Tibial artery (tissue), 4 donors: ENCODE results near the gene B3GNT7.

ENCODE experiments used
- DNase-seq, 2 donors: peaks; one replicate each; pipeline ENCODE4 v3.0.0-alpha.2; 2019
- H3K27ac ChIP-seq, 2 donors: fragments of 200-600 bp; sonication (generic) in 1 of 2; 1 replicate in 1 of 2; 2 replicates in 1 of 2; pipeline ENCODE4 v1.5.1; 2018 to 2019; ENCODE audit warnings: mild to moderate bottlenecking in 1 of 2
- H3K27me3 ChIP-seq, 2 donors: fragments of 200-600 bp; sonication (generic) in 1 of 2; one replicate each; pipeline versions ENCODE4 v1.5.1 to v1.6.0; 2016 to 2019
- H3K36me3 ChIP-seq, 3 donors: fragments of 200-600 bp; sonication (generic) in 2 of 3; one replicate each; pipeline ENCODE4 v1.5.1; 2016 to 2019; ENCODE audit warnings: mild to moderate bottlenecking in 2 of 3
- H3K4me1 ChIP-seq, 4 donors: fragments of 200-600 bp; sonication (generic) in 2 of 4; 1 replicate in 3 of 4; 2 replicates in 1 of 4; pipeline ENCODE4 v1.5.1; 2016 to 2019
- H3K4me3 ChIP-seq, 2 donors: fragments of 200-600 bp; sonication (generic) in 1 of 2; 1 replicate in 1 of 2; 2 replicates in 1 of 2; pipeline ENCODE4 v1.5.1; 2018 to 2019; ENCODE audit warnings: mild to moderate bottlenecking in 2 of 2
- H3K9me3 ChIP-seq, 3 donors: fragments of 200-600 bp; sonication (generic) in 1 of 3; one replicate each; pipeline ENCODE4 v1.5.1; 2016 to 2019
- intact Hi-C: fragments of 100-400 bp; cut with DNase I; formaldehyde crosslinking; loops from one replicate; pipeline ENCODE4 v1.15.0; 2023; ENCODE audit warnings: low total_unique reads
- TF ChIP-seq, protein P1 (sequence below), 2 experiments: fragments of 200-600 bp in 1 of 2; fragments of 450-650 bp in 1 of 2; IDR thresholded peaks; one replicate each; pipeline ENCODE4 v1.5.1; 2017 to 2019; ENCODE audit warnings: antibody characterized with exemption in 2 of 2, mild to moderate bottlenecking in 1 of 2, moderate library complexity in 1 of 2

Gene B3GNT7

DNA sequence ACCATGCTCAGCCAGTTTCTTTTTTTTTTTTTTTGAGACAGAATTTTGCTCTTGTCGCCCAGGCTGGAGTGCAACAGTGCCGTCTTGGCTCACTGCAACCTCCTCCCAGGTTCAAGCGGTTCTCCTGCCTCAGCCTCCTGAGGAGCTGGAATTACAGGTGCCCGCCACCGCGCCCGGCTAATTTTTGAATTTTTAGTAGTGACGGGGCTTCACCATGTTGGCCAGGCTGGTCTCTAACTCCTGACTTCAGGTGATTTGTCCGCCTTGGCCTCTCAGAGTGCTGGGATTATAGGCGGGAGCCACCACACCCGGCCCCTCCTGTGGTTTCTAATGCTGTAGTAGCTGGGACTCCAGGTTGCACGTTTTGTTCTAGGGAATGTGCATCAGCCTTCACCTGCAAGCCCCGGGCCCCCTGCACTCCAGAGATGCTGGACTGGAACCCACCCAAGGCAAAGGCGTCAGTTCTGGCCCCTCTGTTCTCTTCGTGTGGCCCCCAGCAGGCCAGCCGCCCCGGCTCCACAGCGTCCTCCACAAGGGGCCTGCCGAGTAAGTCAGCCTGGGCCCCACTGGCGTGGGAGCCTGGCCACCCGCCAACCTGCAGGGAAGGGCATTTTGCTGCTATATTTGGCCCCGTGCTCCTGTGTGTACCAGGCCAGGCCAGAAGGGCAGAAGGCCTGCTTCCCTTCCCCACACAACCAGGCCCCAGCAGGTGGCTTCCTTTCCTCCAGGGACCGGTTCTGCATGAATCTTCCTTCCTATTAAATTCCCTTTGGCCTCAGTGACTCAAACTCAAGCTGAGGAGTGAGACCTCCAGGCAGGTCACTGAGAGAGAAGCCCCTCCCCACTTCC lies 25.7 kb upstream of the B3GNT7 start:
- DNase-seq, result no peak
- H3K27ac ChIP-seq, result no peak overlapping the region
- intact Hi-C loops, result no loop called here

DNA sequence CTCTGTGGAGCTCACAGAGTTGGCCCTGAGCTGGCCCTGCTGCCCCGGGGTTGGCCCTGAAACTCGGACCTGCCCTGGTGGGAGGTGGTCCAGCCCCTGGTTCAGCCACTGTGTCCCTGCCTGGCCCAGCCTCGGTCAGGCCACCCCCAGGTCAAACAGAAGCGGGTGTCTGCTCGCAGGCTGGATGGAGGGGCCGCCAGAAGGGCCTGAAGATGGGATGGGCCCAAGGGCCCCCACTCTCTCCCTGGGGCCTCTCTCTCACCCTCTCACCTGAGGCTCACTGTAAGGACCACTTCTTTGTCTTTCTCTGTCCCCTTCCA lies 25.1 kb upstream of the B3GNT7 start:
- intact Hi-C loops, result no loop called here
- Histone ChIP-seq H3K27me3 (no peaks in the 10 kb centered on the region), H3K4me3 (no peak overlapping the region), H3K9me3 (no peaks in the 10 kb centered on the region), H3K27ac (no peak overlapping the region), H3K36me3 (peaks cover 0 to 24% (median 0%) of the 10 kb centered on the region in 3 donors), H3K4me1 (no peaks in the 10 kb centered on the region)
- DNase-seq, result no peak
- TF ChIP-seq, protein P1, sequence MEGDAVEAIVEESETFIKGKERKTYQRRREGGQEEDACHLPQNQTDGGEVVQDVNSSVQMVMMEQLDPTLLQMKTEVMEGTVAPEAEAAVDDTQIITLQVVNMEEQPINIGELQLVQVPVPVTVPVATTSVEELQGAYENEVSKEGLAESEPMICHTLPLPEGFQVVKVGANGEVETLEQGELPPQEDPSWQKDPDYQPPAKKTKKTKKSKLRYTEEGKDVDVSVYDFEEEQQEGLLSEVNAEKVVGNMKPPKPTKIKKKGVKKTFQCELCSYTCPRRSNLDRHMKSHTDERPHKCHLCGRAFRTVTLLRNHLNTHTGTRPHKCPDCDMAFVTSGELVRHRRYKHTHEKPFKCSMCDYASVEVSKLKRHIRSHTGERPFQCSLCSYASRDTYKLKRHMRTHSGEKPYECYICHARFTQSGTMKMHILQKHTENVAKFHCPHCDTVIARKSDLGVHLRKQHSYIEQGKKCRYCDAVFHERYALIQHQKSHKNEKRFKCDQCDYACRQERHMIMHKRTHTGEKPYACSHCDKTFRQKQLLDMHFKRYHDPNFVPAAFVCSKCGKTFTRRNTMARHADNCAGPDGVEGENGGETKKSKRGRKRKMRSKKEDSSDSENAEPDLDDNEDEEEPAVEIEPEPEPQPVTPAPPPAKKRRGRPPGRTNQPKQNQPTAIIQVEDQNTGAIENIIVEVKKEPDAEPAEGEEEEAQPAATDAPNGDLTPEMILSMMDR (IDR thresholded peaks at IDR 0.05), result no peak

More for the DNA sequence above, 25.7 kb upstream of the B3GNT7 start:
- H3K27me3 ChIP-seq, result no peaks in the 10 kb centered on the region
- peaks cover 0 to 3% (median 1%) of the 10 kb centered on the region in 4 donors for H3K4me1 ChIP-seq
- H3K4me3 ChIP-seq, result no peak overlapping the region
- H3K9me3 ChIP-seq, result no peaks in the 10 kb centered on the region
- peaks cover 0 to 24% (median 0%) of the 10 kb centered on the region in 3 donors for H3K36me3 ChIP-seq
- TF ChIP-seq, protein P1 (IDR thresholded peaks at IDR 0.05), result no peak

DNA sequence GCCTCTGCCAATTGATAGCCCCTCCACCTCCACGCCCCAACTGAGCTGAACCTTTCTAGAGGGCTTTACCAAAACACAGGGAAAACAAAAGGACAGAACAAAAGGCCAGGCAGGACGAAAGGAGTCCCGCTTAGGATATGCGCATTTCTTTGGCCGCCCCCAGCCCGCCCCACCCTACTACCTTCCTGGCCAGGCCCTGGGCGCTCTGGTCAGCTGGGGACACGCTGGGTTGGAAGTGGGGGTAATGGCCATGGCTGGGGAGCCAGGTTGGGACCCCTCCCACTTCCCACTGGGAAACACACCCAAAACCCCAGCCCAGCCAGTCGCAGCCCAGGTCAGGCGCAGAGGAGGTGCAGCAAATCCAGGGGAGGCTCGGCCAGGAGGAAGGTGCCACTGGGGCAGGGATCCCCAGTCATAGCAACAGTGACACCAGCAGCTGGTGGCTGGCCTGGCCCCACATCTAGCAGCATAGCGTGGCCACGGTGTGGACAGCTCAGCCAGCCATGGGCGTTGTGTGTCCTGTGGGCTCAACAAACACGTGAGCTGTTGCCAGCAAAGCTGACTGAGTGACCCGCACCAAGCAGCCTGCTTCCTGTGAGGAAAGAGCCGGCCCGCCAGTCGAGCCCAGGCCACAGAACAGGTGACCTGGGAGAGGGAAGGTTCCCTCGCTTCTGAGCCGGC lies 24.6 kb upstream of the B3GNT7 start:
- TF ChIP-seq, protein P1 (IDR thresholded peaks at IDR 0.05), result no peak
- no peaks in the 10 kb centered on the region for H3K4me1 ChIP-seq
- intact Hi-C loops, result no loop called here
- no peaks in the 10 kb centered on the region for H3K27me3 ChIP-seq
- H3K9me3 ChIP-seq, result no peaks in the 10 kb centered on the region
- no peak overlapping the region for H3K27ac ChIP-seq
- H3K4me3 ChIP-seq, result no peak overlapping the region
- H3K36me3 ChIP-seq, result peaks cover 0 to 24% (median 0%) of the 10 kb centered on the region in 3 donors
- no peak for DNase-seq

DNA sequence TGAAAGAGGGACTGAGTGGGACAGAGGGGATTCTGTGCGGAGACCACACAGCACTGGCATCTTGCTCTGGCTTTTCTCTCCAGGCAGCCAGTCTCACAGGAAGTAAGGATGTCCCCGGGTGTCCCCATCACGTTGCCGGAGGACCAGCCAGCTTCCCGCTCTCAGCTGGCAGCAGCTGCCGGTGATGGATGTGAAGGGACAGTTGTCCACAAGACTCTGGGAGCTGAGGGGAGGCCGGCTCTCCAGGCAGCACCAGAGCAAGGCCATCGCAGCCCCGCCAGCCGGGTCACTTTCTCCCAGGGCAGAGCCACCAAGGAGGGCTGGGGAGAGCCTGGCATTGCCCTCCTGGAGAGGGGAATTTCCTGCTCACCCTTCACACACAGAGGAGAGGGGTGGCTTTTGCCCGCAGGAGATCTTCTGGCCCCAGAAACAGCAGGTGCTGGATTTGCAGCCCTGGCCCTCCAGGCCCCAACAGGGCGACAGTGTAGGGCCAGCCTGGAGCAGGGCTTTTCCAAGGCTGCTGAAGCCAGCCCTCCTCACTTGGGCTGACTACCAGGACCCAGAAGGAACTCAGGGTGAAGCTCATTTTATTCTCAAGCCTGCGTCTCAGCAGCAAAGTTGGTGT lies 24.0 kb upstream of the B3GNT7 start:
- TF ChIP-seq, protein P1 (IDR thresholded peaks at IDR 0.05), result no peak
- Histone ChIP-seq H3K4me3 (no peak overlapping the region), H3K36me3 (peaks cover 0 to 24% (median 0%) of the 10 kb centered on the region in 3 donors), H3K4me1 (no peaks in the 10 kb centered on the region), H3K27me3 (no peaks in the 10 kb centered on the region), H3K9me3 (no peaks in the 10 kb centered on the region), H3K27ac (no peak overlapping the region)
- intact Hi-C loops, result no loop called here
- DNase-seq, result no peak

DNA sequence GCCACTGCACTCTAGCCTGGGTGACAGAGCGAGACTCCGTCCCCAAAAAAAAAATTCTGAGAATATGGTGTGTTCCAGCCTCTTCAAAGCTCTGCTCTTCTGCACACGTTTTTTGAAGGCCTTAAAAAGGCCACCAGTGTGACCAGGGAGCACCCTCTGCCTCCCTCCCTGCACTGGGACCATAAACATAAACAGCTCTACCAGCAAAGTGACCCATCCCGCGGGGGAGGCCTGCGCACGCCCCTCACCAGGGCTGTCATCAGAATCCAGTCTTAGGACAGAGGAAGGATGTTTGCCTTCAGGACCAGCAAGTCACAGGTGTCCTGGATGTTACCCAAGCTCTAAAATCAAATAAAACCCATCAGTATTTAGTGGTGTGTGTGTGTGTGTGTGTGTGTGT lies 23.2 kb upstream of the B3GNT7 start:
- TF ChIP-seq, protein P1 (IDR thresholded peaks at IDR 0.05), result no peak
- Histone ChIP-seq H3K4me1 (no peaks in the 10 kb centered on the region), H3K4me3 (no peak overlapping the region), H3K36me3 (peaks cover 0 to 24% (median 0%) of the 10 kb centered on the region in 3 donors), H3K9me3 (no peaks in the 10 kb centered on the region), H3K27ac (no peak overlapping the region), H3K27me3 (no peaks in the 10 kb centered on the region)
- intact Hi-C loops, result no loop called here
- no peak for DNase-seq
